NT2/D1 (cell line): ENCODE measurements around the gene CSE1L.
"Not testable (repeated sequence)": the region's sequence is repeated elsewhere in the genome, so short reads cannot be mapped to it uniquely, and the experiment has no call there.

ENCODE experiments used
- SUZ12 ChIP-seq: IDR thresholded peaks from 2 replicates; pipeline ENCODE4 v1.6.1; 2011; ENCODE audit not compliant: insufficient read length, insufficient read depth; ENCODE audit errors: extremely low read depth
- YY1 ChIP-seq: IDR thresholded peaks from 2 replicates; pipeline ENCODE4 v1.6.1; 2011; ENCODE audit not compliant: insufficient read length, insufficient read depth
- ZNF274 ChIP-seq: IDR thresholded peaks from 2 replicates; pipeline ENCODE4 v1.6.1; 2011; ENCODE audit warnings: mild to moderate bottlenecking, low read depth, low read length

GRCh38 chr20:49134797-49135196 is 88.7 kb downstream of the CSE1L start:
- TF ChIP-seq YY1, ZNF274, SUZ12: not testable (repeated sequence)
